PC-3 (cell line): ENCODE data around the gene TRIM16. TPM values are rescaled to one million over a fixed set of nuclear protein-coding genes. Genes with fewer than 3 reads are reported as not detected.
A peak's percentile ranks its signal among the peaks of the same experiment; 100 is the strongest.
"Not testable (repeated sequence)": the region's sequence is repeated elsewhere in the genome, so short reads cannot be mapped to it uniquely, and the experiment has no call there.

Experiments used
- ATAC-seq: fragments of 200-7000 bp; cut with Tn5 transposase; 2 replicates; pipeline ENCODE4 v1.9.1; 2020; ENCODE audit warnings: mild to moderate bottlenecking, moderate library complexity
- BruUV-seq: library from RNA; stranded (reverse); fragments of 400-500 nt; replicated peaks from 2 replicates; lab custom pipeline; 2021; lab: Mats Ljungman, UMichigan
- CTCF ChIA-PET: fragments of 300-600 bp; sonication (Branson Sonifier 250); formaldehyde crosslinking; loops from one replicate; lab custom pipeline; 2022; ENCODE audit warnings: antibody characterized with exemption; lab: Charles Lee
- POLR2A ChIA-PET: fragments of 300-600 bp; sonication (Branson Sonifier 250); formaldehyde crosslinking; loops from one replicate; lab custom pipeline; 2022; ENCODE audit warnings: antibody characterized with exemption; ENCODE audit not compliant: unreplicated experiment; lab: Charles Lee
- DNase-seq: peaks from one replicate; pipeline ENCODE4 v3.0.0-alpha.2; 2015
- H2AFZ ChIP-seq: fragments of 300-600 bp; sonication (generic); 2 replicates; pipeline ENCODE4 v1.6.0; 2016; ENCODE audit warnings: antibody characterized with exemption, low read length
- H3F3A ChIP-seq: fragments of 300-600 bp; sonication (generic); one replicate; pipeline ENCODE4 v1.6.0; 2017; ENCODE audit warnings: antibody characterized with exemption, low read length, control low read depth, mild to moderate bottlenecking; ENCODE audit not compliant: unreplicated experiment
- H3K27ac ChIP-seq: fragments of 300-600 bp; sonication (generic); 2 replicates; pipeline ENCODE4 v1.5.1; 2016; ENCODE audit warnings: mild to moderate bottlenecking, low read length
- H3K27me3 ChIP-seq: fragments of 300-600 bp; sonication (generic); 2 replicates; pipeline ENCODE4 v1.6.1; 2016; ENCODE audit warnings: low read length, mixed read lengths
- H3K36me3 ChIP-seq: fragments of 300-600 bp; sonication (generic); 2 replicates; pipeline ENCODE4 v1.6.1; 2016; ENCODE audit warnings: low read depth, mixed run types, low read length, mixed read lengths
- H3K4me1 ChIP-seq: fragments of 300-600 bp; sonication (generic); 2 replicates; pipeline ENCODE4 v1.5.1; 2016; ENCODE audit warnings: low read length; ENCODE audit not compliant: insufficient read depth
- H3K4me2 ChIP-seq: fragments of 300-600 bp; sonication (generic); 2 replicates; pipeline ENCODE4 v1.6.0; 2016; ENCODE audit warnings: low read length
- H3K4me3 ChIP-seq: fragments of 300-600 bp; sonication (generic); 2 replicates; pipeline ENCODE4 v1.5.1; 2016; ENCODE audit warnings: mild to moderate bottlenecking, low read length, mixed read lengths
- H3K79me2 ChIP-seq: fragments of 300-600 bp; sonication (generic); 2 replicates; pipeline ENCODE4 v1.6.1; 2017; ENCODE audit warnings: low read length, mixed read lengths
- H3K9ac ChIP-seq: fragments of 300-600 bp; sonication (generic); 2 replicates; pipeline ENCODE4 v1.6.0; 2016; ENCODE audit warnings: mild to moderate bottlenecking, low read length
- H3K9me2 ChIP-seq: fragments of 300-600 bp; sonication (generic); replicated peaks from 2 replicates; pipeline ENCODE4 v1.6.1; 2016; ENCODE audit warnings: mixed run types, low read length, mixed read lengths
- H3K9me3 ChIP-seq: fragments of 300-600 bp; sonication (generic); 2 replicates; pipeline ENCODE4 v1.6.1; 2016; ENCODE audit warnings: low read length, mixed read lengths
- H4K20me1 ChIP-seq: fragments of 300-600 bp; sonication (generic); 2 replicates; pipeline ENCODE4 v1.6.1; 2016; ENCODE audit warnings: low read length, mixed read lengths
- intact Hi-C: fragments of 100-400 bp; cut with micrococcal nuclease; formaldehyde crosslinking; loops from 2 replicates; pipeline ENCODE4 v1.9.0; 2023
- total RNA-seq: library from RNA; depleted of rRNA; stranded (reverse); fragments of >200 nt; gene quantifications from 2 replicates; pipeline ENCODE4 v1.2.3, GENCODE V29; 2014
- TF ChIP-seq, protein P1 (sequence below): fragments of 300-600 bp; sonication (generic); conservative IDR thresholded peaks from 2 replicates; pipeline ENCODE4 v1.5.1; 2017; ENCODE audit warnings: antibody characterized with exemption, low read depth, mild to moderate bottlenecking, low read length

The TRIM16 gene
- total RNA-seq, 1 experiment from 2014 or later: 76.6 TPM

DNA sequence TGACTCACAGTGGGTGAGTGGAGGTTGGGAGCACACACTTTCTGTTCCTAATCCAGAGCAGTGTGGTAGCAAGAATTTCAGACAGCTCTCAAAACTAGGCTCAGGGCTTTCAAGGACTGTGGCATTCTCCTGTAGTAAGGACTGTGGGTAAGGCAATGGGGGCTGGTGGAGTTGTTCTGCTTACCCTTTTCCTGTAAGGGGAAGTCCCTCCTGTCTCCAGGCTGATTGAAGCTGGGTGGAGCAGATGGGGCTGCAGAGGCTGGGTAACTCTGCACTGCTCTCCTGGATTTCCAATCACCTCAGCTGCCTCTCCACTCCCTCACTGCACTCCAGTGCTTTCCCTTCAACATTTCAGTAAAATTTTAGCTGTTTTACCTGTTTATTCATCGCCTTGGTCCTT lies 3.4 kb upstream of the TRIM16 start:
- H3K4me3 ChIP-seq, H4K20me1 ChIP-seq, H3K9me3 ChIP-seq, H3F3A ChIP-seq, intact Hi-C loops, DNase-seq, H3K9ac ChIP-seq, BruUV-seq, ATAC-seq, POLR2A ChIA-PET, H3K27me3 ChIP-seq, H2AFZ ChIP-seq, H3K9me2 ChIP-seq, H3K4me2 ChIP-seq, H3K27ac ChIP-seq, H3K36me3 ChIP-seq, CTCF ChIA-PET: not testable (repeated sequence)
- Histone ChIP-seq H3K4me1 (peaks cover 12% of the 10 kb centered on the region), H3K79me2 (peaks cover 15% of the 10 kb centered on the region; the same call in 1 of the 2 replicates)

DNA sequence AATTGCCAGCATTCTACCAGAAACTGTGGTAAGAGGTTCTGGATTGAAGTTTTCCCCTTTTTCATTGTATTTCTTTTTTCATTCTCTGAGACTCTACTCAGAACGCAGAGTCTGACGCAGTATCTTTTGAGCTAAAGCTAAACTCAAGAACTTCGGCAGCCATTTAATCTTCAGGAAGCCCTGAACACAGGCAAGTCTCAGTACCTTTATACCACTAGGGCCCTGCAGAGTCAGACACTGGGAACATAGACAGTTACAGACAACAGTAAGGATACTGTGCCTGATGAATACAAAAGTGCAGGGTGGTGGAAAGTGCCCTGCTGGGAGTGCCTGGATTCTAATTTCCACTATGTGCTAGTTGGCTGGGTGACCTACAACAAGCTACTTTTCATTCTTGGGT lies 976 bp downstream of the TRIM16 start:
- CTCF ChIA-PET, BruUV-seq, H3K9ac ChIP-seq, ATAC-seq, H3K27ac ChIP-seq, H3K36me3 ChIP-seq, H4K20me1 ChIP-seq, H3F3A ChIP-seq, H3K27me3 ChIP-seq, DNase-seq, H3K9me3 ChIP-seq, H3K9me2 ChIP-seq, intact Hi-C loops, H2AFZ ChIP-seq, POLR2A ChIA-PET: not testable (repeated sequence)
- Histone ChIP-seq H3K4me3 (peak overlapping the region; percentile 81; the same call in 1 of the 2 replicates), H3K79me2 (peaks cover 18% of the 10 kb centered on the region; the same call in 1 of the 2 replicates), H3K4me1 (peaks cover 16% of the 10 kb centered on the region), H3K4me2 (peak overlapping the region; percentile 91)

DNA sequence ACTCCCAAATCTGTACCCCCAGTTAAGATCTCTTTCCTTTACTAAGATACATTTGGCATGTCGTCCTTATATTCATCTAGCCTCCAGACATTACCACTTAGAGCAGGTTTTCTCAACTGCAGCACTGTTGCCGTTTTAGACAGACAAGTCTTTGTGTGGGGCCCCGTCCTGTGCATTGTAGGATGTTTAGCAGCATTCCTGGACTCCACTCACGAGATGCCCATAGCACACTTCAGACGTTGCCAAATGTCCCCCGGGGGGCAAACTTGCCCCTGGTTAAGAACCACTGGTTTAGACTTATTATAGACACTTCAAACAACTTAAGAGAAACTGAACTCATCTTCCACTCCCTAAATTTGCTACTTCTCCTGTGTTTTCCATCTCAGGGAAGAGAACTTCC lies 8.1 kb downstream of the TRIM16 start:
- intact Hi-C loops: not testable (repeated sequence)

DNA sequence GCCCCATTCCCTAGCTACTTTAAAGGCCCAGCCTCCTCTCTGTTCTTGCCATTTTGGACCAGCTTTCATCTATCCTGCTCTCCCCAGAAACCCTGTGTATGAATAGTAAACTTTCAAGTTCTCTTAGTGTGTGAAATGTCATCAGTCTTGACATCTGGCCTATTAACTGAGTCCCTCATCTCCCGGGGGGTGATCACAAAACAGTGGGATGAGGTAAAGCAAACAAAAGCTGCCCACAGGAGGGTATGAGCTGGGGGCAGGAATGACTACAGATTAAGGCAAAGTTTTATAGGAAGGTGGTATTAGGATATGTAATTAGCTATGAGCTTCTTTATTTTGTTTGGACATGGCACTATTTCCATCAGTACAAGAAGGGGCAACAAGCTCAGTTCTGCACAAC lies 9.5 kb downstream of the TRIM16 start:
- CTCF ChIA-PET, H3K9me2 ChIP-seq, H3K4me3 ChIP-seq, DNase-seq, H3K36me3 ChIP-seq, H3K27me3 ChIP-seq, intact Hi-C loops, H4K20me1 ChIP-seq, H3K4me1 ChIP-seq, H3K9ac ChIP-seq, H2AFZ ChIP-seq, ATAC-seq, H3K4me2 ChIP-seq, H3K27ac ChIP-seq, H3K9me3 ChIP-seq, H3F3A ChIP-seq, H3K79me2 ChIP-seq, BruUV-seq, POLR2A ChIA-PET: not testable (repeated sequence)

More for the DNA sequence above, 8.1 kb downstream of the TRIM16 start:
- H2AFZ ChIP-seq, H3K9ac ChIP-seq, H3K27me3 ChIP-seq, BruUV-seq, H3K79me2 ChIP-seq, CTCF ChIA-PET, H3K4me1 ChIP-seq, H3K4me3 ChIP-seq, H3K4me2 ChIP-seq, H3K36me3 ChIP-seq, ATAC-seq, DNase-seq, H3K9me3 ChIP-seq, H4K20me1 ChIP-seq, H3K27ac ChIP-seq, POLR2A ChIA-PET, H3K9me2 ChIP-seq, H3F3A ChIP-seq: not testable (repeated sequence)

DNA sequence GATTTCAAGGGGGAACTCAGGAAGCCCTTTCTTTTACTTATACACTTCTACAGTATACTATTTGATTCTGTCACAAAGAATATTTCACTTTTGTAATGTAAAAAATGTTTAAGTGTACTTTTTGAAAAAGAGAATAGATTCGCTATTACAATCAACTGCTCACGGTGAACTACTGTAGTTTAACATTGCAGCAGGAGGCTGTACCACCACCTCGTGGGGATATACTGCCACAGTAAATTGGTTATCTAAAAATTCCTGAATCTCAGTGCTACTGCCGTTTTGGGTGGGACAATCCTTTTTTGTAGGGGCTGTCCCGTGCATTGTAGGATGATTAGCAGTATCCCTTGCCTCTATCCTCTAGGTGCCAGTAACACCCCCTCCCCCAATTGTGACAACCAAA lies 14.6 kb downstream of the TRIM16 start:
- intact Hi-C loops, H3K4me1 ChIP-seq, H2AFZ ChIP-seq, DNase-seq, ATAC-seq, CTCF ChIA-PET, H3K4me2 ChIP-seq, H3K9me2 ChIP-seq, H3K4me3 ChIP-seq, BruUV-seq, H3F3A ChIP-seq, POLR2A ChIA-PET, H3K27me3 ChIP-seq, H3K9me3 ChIP-seq, H3K36me3 ChIP-seq, H3K79me2 ChIP-seq, H4K20me1 ChIP-seq, H3K27ac ChIP-seq, H3K9ac ChIP-seq: not testable (repeated sequence)
- TF ChIP-seq, protein P1, sequence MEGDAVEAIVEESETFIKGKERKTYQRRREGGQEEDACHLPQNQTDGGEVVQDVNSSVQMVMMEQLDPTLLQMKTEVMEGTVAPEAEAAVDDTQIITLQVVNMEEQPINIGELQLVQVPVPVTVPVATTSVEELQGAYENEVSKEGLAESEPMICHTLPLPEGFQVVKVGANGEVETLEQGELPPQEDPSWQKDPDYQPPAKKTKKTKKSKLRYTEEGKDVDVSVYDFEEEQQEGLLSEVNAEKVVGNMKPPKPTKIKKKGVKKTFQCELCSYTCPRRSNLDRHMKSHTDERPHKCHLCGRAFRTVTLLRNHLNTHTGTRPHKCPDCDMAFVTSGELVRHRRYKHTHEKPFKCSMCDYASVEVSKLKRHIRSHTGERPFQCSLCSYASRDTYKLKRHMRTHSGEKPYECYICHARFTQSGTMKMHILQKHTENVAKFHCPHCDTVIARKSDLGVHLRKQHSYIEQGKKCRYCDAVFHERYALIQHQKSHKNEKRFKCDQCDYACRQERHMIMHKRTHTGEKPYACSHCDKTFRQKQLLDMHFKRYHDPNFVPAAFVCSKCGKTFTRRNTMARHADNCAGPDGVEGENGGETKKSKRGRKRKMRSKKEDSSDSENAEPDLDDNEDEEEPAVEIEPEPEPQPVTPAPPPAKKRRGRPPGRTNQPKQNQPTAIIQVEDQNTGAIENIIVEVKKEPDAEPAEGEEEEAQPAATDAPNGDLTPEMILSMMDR: 0 out of 2 replicates have a peak, but pooled peaks have one; percentile 8
